Liver (tissue), 3 donors: Measurements from ENCODE around the gene PINK1.

Experiments used
- RAD21 ChIP-seq, 2 donors: IDR thresholded peaks; 2 replicates each; pipeline ENCODE4 v1.6.1; 2016; ENCODE audit warnings: antibody characterized with exemption in 2 of 2, mild to moderate bottlenecking in 2 of 2
- REST ChIP-seq: IDR thresholded peaks from 2 replicates; pipeline ENCODE4 v1.6.1; 2016; ENCODE audit warnings: antibody characterized with exemption, mild to moderate bottlenecking
- SP1 ChIP-seq: IDR thresholded peaks from 2 replicates; pipeline ENCODE4 v1.6.1; 2018; ENCODE audit warnings: antibody characterized with exemption, mild to moderate bottlenecking
- TF ChIP-seq, protein P1 (sequence below): fragments of 150-350 bp; IDR thresholded peaks from 2 replicates; pipeline ENCODE4 v1.5.1; 2017; ENCODE audit warnings: improper control_type of control experiment, low read depth, low read length; ENCODE audit not compliant: missing input control
- TF ChIP-seq, protein P2 (sequence below): IDR thresholded peaks from 2 replicates; pipeline ENCODE4 v1.6.1; 2016; ENCODE audit warnings: antibody characterized with exemption
- donor health status: healthy.
- donor health status: healthy.

DNA sequence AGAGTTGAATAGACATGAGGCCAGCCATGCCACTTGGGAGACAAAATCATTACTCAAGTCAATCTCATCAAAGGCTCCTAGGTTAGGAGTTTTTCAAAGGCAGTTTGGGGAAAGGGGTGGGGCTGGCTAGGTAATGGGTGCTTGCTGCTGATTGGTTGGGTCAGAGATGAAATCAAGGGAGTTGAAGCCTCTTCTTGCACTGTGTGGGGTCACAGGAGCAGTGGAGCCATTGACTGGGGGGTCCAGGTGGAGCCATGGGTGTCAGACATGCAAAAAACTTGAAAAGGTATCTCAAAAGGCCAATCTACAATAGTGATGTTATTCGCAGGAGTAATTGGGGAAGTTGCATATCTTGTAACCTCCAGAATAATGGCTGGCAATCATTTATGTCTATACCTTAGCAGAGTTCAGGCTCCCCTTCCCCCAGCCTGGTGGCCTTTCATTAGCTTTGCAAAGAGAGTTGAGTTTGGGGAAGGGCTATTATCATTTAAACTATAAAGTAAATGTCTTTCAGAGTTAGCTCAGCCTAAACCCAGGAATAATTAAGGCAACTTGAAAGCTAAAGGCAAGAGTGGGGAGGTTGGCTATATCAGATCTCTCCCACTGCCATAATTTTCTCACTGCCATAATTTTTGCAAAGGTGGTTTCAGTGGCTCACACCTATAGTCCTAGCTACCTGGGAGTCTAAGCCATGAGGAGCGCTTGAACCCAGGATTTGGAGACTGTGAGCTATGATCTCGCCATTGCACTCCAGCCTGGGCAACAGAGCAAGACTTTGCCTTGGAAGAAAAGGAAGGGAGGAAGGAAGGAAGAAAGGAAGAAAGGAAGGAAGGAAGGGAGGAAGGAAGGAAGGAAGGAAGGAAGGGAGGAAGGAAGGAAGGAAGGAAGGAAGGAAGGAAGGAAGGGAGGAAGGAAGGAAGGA is 7.8 kb upstream of the PINK1 start:
- TF ChIP-seq, protein P1, sequence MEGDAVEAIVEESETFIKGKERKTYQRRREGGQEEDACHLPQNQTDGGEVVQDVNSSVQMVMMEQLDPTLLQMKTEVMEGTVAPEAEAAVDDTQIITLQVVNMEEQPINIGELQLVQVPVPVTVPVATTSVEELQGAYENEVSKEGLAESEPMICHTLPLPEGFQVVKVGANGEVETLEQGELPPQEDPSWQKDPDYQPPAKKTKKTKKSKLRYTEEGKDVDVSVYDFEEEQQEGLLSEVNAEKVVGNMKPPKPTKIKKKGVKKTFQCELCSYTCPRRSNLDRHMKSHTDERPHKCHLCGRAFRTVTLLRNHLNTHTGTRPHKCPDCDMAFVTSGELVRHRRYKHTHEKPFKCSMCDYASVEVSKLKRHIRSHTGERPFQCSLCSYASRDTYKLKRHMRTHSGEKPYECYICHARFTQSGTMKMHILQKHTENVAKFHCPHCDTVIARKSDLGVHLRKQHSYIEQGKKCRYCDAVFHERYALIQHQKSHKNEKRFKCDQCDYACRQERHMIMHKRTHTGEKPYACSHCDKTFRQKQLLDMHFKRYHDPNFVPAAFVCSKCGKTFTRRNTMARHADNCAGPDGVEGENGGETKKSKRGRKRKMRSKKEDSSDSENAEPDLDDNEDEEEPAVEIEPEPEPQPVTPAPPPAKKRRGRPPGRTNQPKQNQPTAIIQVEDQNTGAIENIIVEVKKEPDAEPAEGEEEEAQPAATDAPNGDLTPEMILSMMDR = no peak
- TF ChIP-seq SP1 (no peak), RAD21 (IDR thresholded peaks at IDR 0.05) (no peak), REST (no peak)
- TF ChIP-seq, protein P2, sequence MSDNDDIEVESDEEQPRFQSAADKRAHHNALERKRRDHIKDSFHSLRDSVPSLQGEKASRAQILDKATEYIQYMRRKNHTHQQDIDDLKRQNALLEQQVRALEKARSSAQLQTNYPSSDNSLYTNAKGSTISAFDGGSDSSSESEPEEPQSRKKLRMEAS = no peak
